Testis (tissue), 3 donors: Measurements from ENCODE around the gene SOS2. TPM values are rescaled to one million over a fixed set of nuclear protein-coding genes. Genes with fewer than 3 reads are reported as not detected.
A peak's percentile ranks its signal among the peaks of the same experiment; 100 is the strongest.

Source experiments
- DNase-seq: peaks from one replicate; pipeline ENCODE4 v3.0.0-alpha.2; 2019
- H3K27ac ChIP-seq, 2 donors: fragments of 200-600 bp; sonication (generic); one replicate each; pipeline ENCODE4 v1.5.1; 2019
- H3K27me3 ChIP-seq: fragments of 200-600 bp; sonication (generic); one replicate; pipeline ENCODE4 v1.5.1; 2019
- H3K36me3 ChIP-seq: fragments of 200-600 bp; sonication (generic); one replicate; pipeline ENCODE4 v1.5.1; 2017; ENCODE audit warnings: low read depth; ENCODE audit errors: missing control alignments
- H3K4me1 ChIP-seq: fragments of 200-600 bp; sonication (generic); one replicate; pipeline ENCODE4 v1.5.1; 2019
- H3K4me3 ChIP-seq, 2 donors: fragments of 200-600 bp; sonication (generic); one replicate each; pipeline ENCODE4 v1.5.1; 2017 to 2019
- H3K9me3 ChIP-seq: fragments of 200-600 bp; sonication (generic); one replicate; pipeline ENCODE4 v1.5.1; 2017
- POLR2A ChIP-seq: fragments of 450-650 bp; IDR thresholded peaks from one replicate; pipeline ENCODE4 v1.6.1; 2017; ENCODE audit warnings: antibody characterized with exemption, mild to moderate bottlenecking, moderate library complexity
- WGBS, 2 donors: methylation state at CpG; one replicate each; pipeline ENCODE4 v1.1.5; 2018; 5-methylcytosine and 5-hydroxymethylcytosine counted together
- intact Hi-C: fragments of 100-400 bp; cut with DNase I; formaldehyde crosslinking; loops from one replicate; pipeline ENCODE4 v1.15.1; 2023; ENCODE audit warnings: low total_unique reads
- polyA plus RNA-seq: library from polyadenylated mRNA; stranded (reverse); fragments of 350-450 nt; fragmentation: Illumina TruSeq; extraction: RNeasy Lipid Tissue Mini Kit (QIAGEN cat#74804); gene quantifications from one replicate; pipeline ENCODE4 v1.2.3, GENCODE V29; 2014; ENCODE audit warnings: low read depth, low replicate concordance; ENCODE audit not compliant: insufficient read depth
- total RNA-seq, 2 donors: library from RNA; depleted of rRNA; stranded (reverse); fragments of >200 nt; gene quantifications; one replicate each; pipeline ENCODE4 v1.2.3, GENCODE V29; 2016
- TF ChIP-seq, protein P1 (sequence below), 3 experiments: fragments of 450-650 bp in 2 of 3; fragments of 200-600 bp in 1 of 3; sonication (generic) in 1 of 3; IDR thresholded peaks; one replicate each; pipeline ENCODE4 v1.5.1; 2016 to 2019; ENCODE audit warnings: antibody characterized with exemption in 3 of 3, mild to moderate bottlenecking in 2 of 3, moderate library complexity in 1 of 3

SOS2 gene
- total and polyA plus RNA-seq, 3 donors from 2014 or later, result 48.6 to 59.7 (median 56.6) TPM

DNA sequence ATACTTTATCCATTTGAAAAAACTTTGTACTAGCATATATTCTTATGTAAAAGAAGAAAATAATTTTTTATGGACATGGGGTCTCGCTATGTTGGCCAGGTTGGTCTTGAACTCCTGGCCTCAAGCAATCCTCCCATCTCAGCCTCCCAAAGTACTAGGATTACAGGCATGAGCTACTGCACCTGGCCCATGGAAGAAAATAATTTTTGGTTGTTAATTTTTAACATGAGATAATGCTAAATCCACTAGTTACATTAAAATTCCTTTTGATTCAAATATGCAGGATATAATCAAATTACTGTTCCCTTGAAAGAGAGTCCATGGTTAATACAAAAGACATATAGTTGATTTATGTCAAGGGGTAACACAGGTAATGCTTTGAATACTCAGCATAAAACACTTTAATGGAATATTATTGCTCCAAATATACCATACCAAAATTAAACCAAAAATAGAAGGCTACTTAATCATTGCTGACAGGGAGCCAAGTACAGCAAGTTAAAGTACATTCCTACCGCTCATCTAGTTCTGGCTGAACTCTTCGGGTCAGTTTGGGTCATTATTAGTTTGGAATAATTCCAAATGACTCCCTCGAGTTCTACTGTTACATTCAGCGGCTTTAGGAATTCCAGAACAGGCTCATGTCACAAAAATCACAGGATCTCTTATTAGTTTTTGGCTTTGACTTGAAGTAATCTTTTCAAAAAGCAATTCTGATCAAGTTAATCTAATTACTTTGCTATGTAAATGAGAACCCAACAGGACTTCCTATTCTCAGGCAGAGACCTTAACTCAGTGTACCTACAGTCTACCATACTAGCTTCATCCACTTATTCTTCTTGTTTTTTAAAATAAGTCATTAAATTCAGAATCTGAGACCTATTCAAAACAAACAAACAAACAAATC is 6.1 kb downstream of the SOS2 start:
- DNase-seq, result peak; percentile 40
- 32 to 47% methylated on average over 5 of the region's 5 CpGs for WGBS, 2 donors
- Histone ChIP-seq H3K9me3 (no peaks in the 10 kb centered on the region), H3K4me1 (peaks cover 28% of the 10 kb centered on the region), H3K27me3 (no peaks in the 10 kb centered on the region), H3K36me3 (no peaks in the 10 kb centered on the region), H3K4me3 (no peak overlapping the region), H3K27ac (peak overlapping the region in 1 of 2 donors; percentile 64)
- no peak for TF ChIP-seq POLR2A
- TF ChIP-seq, protein P1, sequence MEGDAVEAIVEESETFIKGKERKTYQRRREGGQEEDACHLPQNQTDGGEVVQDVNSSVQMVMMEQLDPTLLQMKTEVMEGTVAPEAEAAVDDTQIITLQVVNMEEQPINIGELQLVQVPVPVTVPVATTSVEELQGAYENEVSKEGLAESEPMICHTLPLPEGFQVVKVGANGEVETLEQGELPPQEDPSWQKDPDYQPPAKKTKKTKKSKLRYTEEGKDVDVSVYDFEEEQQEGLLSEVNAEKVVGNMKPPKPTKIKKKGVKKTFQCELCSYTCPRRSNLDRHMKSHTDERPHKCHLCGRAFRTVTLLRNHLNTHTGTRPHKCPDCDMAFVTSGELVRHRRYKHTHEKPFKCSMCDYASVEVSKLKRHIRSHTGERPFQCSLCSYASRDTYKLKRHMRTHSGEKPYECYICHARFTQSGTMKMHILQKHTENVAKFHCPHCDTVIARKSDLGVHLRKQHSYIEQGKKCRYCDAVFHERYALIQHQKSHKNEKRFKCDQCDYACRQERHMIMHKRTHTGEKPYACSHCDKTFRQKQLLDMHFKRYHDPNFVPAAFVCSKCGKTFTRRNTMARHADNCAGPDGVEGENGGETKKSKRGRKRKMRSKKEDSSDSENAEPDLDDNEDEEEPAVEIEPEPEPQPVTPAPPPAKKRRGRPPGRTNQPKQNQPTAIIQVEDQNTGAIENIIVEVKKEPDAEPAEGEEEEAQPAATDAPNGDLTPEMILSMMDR (IDR thresholded peaks at IDR 0.05), result no peak
- intact Hi-C loops, result no loop called here

DNA sequence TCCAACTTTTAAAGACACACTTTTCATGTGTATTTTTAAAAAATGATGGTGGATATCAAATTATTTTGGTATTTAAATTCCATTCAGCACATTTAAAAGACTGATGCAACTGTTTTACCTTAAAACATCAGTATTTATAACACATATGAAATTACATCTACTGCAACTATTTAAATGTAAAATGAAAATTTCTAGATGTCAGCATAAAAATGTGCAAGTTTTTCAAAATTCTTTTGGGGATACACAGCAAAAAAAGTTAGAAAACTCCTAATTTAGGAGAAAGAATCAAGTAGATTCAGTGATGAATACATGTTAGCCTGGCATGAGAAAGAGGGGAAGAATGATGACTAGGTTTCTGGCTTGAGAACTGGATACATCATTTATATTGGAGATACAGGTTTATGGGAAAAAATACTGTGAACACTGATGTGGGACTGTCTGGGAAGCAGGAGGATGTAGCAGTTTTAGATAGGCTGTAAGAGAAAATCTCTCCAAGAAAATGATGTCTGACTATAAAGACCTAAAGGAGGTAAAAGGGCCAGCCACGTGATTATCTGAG is 9.2 kb downstream of the SOS2 start:
- Histone ChIP-seq H3K4me1 (peaks cover 22% of the 10 kb centered on the region), H3K36me3 (no peaks in the 10 kb centered on the region), H3K27me3 (no peaks in the 10 kb centered on the region), H3K9me3 (no peaks in the 10 kb centered on the region), H3K4me3 (no peak overlapping the region), H3K27ac (peak overlapping the region in 1 of 2 donors; percentile 20)
- 69 to 84% methylated on average over 1 of the region's 1 CpG for WGBS, 2 donors
- TF ChIP-seq POLR2A, result no peak
- TF ChIP-seq, protein P1 (IDR thresholded peaks at IDR 0.05), result no peak
- DNase-seq, result no peak
- intact Hi-C loops, result no loop called here

DNA sequence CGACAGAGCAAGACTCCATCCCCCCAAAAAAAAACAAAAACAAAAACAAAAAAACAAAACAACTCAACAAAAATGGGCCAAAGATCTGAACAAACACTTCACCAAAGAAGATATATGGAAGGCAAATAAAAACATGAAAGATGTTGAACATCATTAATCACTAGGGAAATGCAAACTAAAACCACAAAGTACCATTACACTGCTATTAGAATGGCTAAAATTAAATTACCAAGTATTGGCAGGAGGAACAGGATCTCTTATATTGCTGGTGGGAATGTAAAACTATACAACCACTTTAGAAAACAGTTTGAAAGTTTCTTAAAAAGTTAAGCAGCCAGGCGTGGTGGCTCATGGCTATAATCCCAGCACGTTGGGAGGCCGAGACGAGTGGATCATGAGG is 12.9 kb downstream of the SOS2 start:
- no peak overlapping the region for H3K27ac ChIP-seq
- intact Hi-C loops, result no loop called here
- DNase-seq, result no peak
- peaks cover 11% of the 10 kb centered on the region for H3K4me1 ChIP-seq
- H3K9me3 ChIP-seq, result no peaks in the 10 kb centered on the region
- no peak overlapping the region for H3K4me3 ChIP-seq
- WGBS, 2 donors, result 73 to 75% methylated on average over 5 of the region's 5 CpGs
- H3K36me3 ChIP-seq, result no peaks in the 10 kb centered on the region
- no peaks in the 10 kb centered on the region for H3K27me3 ChIP-seq
- TF ChIP-seq, protein P1 (IDR thresholded peaks at IDR 0.05), result no peak
- TF ChIP-seq POLR2A, result no peak

DNA sequence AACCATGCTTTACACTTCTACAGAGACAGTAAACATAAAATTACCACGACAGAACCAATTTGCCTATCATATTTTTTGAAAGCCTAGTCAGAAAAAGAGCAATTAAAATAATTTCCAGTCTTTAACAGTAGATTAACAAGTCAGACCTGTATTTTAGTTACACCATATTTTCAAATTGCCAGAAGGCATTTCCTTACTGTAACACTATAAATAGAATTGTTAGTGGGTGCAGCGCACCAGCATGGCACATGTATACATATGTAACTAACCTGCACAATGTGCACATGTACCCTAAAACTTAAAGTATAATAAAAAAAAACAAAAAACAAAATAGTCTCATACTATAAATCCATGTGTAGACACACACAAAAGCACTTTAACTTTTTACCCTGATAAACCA is 16.0 kb downstream of the SOS2 start:
- TF ChIP-seq, protein P1 (IDR thresholded peaks at IDR 0.05), result no peak
- no peak for TF ChIP-seq POLR2A
- WGBS, 2 donors, result 80 to 86% methylated on average over 2 of the region's 2 CpGs
- Histone ChIP-seq H3K36me3 (no peaks in the 10 kb centered on the region), H3K4me1 (no peaks in the 10 kb centered on the region), H3K27ac (no peak overlapping the region), H3K4me3 (no peak overlapping the region), H3K27me3 (no peaks in the 10 kb centered on the region), H3K9me3 (no peaks in the 10 kb centered on the region)
- no peak for DNase-seq
- intact Hi-C loops, result no loop called here
